ENCODE data around the gene TEX44.

TEX44 gene

DNA sequence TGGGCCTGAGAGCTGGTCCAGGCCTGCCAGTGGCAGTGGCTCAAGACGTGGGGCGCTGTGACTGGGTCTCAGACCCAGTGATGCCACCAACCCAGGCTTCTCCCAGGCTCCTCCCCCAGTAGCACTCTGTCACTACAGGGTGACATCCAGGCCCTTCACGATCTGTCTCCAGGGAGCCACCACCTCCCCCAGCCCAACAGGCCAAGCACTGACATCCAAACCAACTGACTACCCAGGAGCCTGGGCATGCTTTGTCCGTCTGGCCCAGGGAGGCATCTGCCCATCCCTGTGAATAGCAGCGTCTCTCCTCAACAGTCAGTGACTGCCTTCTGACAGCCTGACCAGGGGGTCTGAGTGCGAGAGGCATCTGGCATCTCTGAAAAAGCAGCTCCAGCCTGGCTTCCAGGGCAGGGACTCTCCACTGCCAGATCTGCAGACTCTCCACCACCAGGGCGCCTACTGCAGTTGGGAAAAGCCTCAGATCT lies 13.0 kb downstream of the TEX44 start:
- no peak for DNase-seq

DNA sequence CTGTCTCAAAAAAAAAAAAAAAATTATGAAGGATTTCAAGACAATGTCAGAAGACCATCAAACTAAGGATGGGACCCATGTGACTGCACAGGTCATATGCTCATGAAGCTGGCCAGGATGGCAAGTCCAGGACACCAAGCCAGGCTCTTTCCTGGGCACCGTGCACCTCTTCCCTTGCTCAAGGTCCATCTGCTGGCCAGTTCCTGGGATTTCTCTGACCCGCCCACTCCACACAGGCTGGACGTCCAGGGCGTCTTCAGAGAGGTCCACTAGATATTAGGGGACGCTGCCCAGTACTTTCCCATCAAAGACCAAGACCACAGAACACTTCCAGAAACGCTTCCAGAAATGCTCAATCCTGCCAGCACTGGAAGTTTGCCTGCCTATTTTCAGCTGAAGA lies 14.3 kb downstream of the TEX44 start:
- no peak for DNase-seq

DNA sequence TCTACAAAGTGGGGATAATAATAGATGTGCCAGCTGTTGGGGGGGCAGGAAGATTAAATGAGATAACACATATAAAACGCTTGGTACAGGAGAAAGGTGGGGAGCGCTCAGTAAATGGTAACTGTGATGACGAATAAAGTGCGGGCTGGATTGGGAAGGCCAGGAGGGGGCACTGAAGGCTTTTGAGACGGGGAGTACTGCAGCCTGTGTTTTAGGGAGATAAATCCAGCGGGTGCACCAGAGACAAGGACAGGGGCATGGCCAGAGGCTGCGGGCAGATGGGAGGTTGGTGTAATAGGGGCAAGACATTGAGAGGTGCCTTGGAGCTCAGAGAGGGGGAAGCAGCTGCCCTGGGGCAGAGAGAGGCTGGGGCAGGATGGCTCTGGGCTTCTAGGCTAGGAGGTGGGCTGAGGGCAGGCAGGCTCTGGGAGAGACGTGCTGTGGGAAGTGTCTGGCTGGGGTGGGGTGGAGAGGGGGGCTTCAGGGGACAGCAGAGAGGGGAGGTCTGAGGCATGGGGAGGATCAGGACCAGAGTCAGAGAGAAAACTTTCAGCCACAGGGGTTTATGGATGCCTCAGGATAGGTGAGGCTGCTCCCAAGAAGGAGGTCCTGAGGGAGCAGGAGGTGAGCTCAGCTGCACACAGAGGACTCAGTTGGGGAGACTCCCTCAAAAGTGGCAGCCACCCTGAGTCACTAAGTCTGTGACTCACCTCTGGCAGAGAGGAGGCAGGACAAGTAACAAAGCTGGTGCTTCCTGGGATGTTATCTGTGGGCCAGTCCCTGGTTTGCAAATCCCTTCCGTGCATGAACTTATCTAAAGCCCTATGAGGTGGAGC lies 18.8 kb downstream of the TEX44 start:
- DNase-seq = peak; percentile 10

DNA sequence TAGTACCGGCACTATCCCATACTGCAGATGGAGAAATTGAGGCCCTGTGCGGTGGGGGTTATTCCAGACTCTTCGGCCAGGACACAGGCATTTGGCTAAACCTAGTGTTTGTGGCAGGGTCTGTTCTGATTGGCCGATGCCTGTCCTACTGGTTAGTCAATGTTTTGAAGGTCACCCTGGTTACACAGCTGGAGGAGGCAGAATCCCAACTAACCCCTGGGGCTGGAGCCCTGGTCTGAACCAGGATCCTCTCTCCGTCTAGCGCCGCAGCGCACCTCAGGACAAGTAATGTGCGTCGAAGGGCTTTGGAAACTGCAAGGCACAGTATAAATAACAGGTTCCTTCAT lies 19.4 kb downstream of the TEX44 start:
- no peak for DNase-seq

DNA sequence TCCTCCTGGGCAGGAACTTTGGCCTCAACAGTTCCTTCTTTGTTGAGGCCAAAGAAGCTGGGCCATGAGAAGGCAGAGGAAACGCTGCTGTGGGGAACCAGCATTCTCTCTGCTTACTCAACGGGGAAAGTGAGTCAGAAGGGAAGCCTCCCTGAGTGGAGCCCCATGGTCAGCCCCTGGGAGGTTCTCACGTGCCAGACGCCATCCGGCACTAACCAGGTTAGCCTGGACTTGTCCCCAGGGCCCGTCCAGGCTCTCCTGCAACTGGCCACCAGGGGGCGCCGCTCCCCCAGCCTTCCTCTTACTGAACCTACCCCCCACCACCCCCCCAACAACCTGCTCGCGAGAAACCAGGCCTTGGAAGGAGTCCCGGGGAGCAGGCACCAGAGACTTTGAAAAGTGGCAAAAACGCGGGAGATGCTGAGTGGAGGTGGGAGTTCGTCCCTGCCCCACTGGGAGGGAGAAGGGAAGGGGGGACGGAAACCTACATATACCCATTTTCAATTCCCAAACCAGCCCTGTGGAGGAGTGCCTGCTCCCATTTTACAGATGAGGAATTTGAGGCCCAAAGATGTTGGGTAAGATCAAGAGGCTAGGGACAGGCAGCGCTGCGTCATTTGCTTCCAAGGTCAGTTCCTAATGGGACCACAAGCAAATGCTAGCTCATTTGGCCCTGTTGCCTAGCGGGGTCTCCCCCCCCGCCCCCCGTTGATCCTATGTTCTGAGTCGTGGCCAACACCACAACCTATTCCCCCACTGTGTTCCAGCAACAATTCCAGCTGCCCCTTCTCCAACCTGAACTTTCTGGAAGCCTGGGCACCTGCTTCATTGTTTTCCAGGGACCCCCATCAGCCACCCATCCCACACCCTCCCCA lies 20.0 kb downstream of the TEX44 start:
- DNase-seq = peak; percentile 56

DNA sequence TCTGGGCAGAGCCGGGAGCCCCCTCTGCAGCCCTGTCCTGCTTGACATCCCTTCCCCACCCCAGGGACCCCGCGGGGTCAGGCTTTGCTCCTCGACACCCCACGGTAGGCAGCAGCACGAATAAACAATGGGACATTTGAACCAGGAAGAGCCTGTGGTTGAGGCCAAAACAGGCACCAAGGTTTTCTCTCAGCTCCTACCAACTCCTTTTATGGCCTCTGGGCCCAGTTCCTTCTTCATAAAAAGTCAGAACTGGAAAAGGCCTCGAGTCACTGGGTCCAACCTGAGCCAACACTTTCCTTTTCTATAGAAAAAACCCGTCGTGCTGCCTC lies 20.6 kb downstream of the TEX44 start:
- no peak for DNase-seq

DNA sequence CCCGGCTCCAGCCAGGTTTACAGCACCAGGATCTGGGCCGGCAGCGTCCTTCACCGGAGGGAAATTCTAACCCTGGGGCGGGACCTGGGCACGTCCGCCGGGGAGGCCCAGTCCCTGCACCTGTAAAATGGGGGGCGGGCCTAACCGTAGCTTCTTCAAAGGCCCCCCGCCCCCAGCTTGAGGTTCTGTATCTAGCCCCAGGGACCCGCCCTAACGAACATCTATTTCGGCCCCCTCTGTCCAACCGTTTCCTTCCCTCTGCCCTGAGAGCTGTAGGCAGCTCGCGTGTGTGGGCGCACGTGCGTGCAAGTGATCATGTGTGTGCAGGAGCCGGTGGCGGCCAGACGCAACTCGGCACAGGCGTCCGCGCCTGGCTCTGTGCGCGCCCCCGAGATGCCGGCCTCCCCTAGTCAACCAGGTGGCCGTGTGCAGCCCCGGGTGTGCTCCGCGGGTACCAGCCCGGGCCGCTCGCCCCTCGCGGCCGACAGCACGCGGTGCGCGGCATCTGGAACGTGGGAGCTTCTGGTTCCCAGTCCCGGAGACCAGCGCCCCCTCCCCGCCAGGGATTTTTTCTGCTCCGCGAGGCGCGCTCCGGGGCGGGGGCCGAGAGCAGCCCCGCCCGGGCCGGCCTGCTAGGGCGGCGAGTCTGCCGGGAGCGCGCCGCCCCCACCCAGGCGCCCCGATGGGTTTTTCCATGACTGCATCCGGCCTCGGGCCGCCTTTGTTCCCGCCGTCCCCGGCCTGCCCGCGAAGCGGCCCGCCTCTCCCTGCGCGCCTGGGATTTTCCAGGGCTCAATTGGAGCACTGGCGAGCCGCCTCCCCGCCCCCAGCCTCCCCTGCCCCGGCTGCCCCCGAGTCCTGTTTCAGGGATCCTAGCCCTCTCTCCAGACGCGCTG lies 21.2 kb downstream of the TEX44 start:
- peak; percentile 46 for DNase-seq

DNA sequence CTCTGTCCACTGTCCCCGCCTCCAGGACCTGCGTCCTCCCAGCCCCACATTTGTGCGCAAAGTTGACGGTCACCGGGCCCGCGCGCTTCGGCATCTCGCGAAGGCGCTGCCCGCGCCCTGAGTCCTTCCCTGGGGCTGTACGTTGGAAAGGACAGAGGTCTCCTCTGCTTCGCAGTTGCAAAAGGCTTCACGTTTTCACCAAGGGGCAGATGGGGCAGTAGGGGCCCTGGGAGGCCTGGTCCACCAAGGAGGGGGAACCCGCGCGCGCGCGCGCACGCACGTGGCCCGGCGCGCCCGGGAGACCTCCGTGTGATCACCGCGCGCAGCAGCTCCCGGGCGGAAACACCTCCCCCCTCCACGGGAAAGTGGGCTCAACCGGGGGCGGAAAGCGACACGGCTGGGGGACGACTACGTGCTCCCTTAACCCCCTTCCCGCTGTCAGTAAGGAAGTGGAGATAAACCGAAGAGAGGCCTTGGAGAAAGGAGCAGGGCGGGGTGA lies 21.9 kb downstream of the TEX44 start:
- DNase-seq = no peak

DNA sequence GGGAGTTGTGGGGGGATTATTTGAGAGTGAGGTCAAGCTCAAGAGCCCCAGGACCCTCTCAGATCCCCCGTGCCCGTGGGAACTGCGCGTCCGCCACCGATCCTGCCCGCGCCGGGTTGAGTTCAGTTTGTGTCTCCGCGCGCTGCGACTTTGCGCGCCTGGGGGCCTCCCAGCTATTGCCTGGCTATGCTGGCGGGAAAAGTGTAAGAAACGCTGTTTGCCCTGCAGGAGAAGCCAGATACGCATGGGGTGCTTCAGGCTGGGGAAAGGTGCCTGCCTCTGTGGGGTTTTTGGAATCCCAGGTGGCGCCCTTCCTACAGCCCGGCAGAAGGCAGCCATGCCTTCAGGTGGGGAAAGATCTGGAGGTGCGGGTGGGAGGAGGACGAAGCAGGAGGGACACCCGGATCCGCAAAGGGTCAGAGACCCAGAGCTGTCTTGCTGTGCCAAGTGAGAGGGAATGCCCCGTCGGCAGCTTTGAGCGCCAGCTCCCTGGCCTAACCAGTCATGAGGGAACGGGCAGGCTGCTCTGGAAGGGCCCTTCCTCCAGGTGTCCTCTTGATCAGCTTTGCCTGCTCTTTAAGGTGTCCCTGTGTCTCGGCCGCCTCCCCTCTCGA lies 22.5 kb downstream of the TEX44 start:
- no peak for DNase-seq

DNA sequence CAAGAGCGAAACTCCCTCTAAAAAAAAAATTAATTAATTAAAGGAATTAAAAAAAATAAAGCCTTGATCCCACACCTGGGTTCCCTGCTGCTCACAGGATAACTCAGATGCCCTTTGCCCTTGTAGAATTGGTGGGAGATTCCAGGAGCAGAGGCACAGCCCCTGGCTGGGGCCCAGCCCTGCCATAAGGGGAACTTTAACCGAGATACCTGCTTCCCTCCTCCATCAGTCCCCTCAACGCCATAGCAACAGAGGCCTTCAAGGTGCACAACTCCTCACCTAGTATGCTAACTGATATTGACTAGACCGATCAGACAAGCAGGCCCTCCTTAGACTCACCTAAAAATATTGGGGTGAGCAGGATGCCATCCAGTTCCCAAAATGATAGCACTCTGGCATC lies 23.6 kb downstream of the TEX44 start:
- DNase-seq = no peak

DNA sequence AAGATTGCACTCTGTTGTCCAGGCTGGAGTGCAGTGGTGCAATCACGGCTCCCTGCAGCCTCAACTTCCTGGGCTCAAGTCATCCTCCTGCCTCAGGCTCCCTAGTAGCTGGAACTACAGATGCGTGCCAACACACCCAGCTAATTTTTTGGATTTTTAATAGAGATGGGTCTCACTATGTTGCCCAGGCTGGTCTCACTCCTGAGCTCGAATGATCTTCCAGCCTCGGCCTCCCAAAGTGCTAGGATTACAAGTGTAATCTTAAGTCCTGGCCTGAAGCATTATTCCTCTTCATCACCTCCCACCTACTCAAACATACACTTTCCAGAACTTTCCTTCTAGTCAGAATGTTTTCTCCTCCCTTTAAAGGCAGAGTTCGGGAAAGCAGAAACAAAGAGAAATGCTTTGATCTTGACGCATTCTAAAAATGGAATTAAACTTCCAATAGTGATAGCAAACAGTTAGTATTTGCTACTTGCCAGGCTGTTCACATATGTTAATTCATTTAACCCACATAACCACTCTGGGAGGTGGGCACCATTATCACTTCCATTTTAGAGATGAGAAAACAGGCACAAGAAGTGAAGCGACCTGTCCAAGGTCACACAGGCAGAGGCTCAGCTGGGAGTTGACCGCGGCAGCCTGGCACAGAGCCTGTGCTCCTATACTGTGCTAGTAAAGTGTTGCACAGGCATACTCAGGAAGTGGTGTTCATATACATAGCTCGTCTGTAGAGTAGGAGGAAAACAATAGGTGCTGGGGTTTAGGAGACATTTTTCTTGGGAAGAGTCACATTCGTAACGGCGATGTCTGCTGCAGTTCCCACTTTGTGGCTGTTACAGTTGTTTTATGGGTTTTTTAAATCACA lies 24.6 kb downstream of the TEX44 start:
- no peak for DNase-seq

DNA sequence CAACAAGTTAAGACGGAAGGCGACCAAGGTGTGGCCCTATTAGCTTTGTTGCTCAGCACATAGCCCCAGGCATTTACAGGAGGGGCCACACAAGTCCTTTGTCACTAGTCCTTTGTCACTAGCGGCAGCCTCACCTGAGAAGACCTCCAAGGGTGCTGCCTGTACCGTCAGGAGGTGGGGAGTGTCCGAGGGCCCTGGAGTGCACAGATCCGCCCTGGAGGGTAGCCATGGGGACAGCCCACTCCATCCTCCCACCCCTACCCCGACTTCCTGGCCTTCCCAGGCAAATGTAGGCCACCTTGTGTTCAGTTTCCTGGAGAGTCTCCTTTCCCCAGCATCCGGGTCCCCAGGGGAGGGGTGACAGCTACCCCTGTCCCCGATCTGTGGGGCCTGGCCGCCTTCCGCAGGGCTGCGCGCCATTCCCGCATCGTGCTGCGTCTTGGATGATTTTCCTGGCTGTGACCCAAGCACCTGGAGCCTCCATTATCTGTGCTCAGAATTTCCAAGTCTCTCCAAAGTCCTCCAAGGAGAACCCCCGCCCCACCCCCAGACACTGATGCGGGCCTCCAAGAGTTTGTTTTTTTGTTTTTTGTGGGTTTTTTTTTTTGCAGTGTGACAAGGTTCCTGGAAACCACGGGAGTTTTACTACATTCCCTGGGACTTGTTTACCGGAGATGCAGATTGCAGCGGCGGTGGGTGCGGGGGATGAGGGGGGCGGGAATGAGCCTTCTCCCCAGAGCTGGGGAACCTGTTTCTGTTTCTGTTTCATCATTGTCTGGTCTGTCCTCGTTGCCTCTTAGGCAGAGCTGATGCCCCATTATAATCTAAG lies 28.6 kb downstream of the TEX44 start:
- no peak for DNase-seq

DNA sequence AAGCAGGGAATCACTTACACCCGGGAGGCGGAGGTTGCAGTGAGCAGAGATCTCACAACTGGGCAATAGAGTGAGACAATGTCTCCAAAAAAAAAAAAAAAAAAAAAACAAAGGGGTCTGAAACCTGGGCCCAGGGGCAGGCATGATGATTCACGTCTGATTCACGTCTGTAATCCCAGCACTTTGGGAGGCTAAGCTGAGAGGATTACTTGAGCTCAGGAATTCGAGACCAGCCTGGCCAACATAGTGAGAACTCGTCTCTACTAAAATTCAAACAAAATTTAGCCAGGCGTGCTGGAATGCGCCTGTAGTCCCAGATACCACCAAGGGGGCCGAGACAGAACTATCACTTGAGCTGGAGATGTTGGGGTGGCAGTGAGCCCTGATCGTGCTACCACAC lies 30.3 kb downstream of the TEX44 start:
- DNase-seq = no peak

DNA sequence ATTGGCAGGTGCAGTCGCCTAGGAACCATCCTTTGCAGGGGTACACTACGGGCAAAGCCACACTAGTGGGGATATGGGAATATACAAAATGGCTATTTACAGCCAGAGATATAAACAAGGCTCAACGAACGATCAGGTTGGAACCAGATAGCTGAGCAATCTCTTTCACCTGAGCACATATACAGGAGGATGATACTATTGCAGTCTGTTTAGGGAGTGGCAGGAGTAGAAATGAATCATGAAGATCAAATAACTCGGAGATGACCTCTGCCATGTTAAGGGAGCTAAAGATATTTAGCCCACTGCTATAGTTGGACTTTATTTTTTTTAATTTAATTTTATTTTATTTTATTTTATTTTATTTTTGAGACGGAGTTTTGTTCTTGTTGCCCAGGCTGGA lies 33.8 kb downstream of the TEX44 start:
- no peak for DNase-seq

DNA sequence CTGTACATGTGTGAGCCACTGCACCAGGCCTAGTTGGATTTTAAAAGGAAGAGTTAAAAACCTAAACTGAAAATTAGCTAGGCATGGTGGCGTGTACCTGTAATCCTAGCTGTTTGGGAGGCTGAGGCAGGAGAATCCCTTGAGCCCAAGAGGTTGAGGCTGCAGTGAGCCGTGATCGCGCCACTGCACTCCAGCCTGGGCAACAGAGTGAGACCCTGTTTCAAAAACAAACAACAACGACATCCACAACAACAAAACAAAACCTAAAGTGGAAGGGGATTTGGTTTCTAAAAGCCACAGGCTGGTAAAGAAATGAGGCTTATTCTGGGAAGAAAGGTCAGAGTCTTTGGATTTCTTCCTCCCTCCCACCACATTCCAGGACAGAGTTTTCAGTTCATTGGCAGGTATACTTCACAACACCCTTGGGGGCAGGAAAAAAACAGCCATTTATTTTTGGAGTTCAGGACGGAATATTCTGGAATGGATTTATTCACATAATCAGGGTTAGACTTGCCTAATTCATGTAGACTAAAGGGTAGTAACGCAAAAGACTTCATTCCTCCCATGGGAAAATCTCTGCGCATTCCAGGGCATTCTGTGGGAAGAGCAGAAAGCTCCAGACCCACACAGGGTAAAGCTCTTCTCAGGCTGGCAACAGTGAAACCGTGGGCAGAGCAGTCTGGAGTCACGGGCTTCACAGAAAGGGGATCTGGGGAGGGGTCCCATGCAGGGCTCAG lies 34.9 kb downstream of the TEX44 start:
- no peak for DNase-seq

DNA sequence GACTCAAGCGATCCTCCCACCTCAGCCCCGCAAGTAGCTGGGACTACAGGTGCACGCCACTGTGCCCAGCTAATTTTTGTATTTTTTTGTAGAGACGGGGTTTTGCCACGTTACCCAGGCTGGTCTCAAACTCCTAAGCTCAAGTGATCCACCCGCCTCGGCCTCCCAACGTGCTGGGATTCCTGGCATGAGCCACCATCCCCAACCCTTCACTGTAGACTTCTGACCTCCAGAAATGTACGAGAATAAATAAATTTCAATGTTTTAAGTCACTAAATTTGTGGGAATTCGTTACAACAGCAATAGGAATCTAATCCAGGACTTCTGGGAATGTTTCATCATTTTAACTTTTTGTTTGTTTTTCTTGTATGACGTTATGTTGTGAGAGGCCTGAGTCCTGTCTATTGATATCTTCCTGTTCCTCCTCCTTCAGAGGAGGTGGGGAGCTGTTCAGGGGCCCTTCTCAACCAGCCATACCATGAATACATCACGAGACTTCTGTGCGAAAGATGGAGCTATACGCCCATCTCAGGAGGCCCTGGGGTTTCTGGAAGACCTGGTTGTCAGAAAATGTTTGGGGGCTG lies 40.0 kb downstream of the TEX44 start:
- no peak for DNase-seq

DNA sequence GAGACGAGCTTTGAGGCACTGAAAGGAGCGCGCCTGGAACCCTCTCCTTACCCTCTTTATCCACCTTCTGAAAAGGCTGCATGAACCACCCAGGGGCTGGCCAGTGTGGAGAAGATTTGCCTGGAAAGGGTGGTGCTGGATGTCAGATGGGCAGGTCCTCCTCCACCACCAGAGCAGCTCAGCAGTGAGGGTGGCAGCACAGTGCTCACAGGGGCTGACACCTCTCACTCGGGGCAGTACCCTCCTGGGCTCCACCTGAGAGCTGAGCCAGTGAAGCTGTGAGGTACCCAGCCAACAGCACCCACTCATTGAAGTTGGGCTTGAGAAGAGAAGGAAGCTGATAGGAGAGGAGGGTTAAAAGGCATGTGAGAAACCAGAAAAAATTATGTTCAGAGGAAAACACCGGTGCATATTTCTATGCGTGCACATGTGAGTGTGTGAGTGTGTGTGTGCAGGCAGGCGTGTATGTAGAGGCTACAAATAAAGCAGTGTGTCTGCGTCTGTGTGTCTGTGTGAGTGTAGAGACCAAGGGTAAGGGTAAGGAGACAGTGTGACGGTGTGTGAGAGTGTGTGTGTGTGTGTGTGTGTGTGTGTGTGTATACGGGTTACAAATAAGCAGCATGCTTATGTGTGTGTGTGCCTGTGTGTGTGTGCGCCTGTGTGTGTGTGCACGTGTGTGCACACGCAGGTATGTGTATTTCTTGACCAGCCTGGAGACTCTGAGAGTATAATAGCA lies 40.7 kb downstream of the TEX44 start:
- no peak for DNase-seq

DNA sequence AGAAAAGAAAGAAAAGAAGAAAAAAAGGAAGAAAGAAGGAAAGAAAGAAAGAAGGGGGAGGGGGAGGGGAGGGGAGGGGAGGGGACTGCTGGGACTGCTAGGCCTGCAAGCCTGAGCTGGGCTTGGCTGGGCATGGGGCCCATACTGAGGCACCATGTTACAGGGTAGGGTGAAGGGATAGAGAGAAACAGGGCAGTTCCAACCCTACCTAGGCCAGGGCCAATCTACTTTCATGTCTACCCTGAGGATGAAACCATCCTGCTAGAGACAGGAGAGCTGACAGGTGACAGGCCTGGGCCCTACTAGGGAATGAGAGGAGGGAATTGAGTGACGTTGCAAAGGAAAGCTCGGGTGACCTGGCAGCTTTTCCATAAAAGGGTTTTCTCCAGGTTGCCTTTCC lies 41.7 kb downstream of the TEX44 start:
- no peak for DNase-seq
